ENCODE results near the gene CISD1.

DNA sequence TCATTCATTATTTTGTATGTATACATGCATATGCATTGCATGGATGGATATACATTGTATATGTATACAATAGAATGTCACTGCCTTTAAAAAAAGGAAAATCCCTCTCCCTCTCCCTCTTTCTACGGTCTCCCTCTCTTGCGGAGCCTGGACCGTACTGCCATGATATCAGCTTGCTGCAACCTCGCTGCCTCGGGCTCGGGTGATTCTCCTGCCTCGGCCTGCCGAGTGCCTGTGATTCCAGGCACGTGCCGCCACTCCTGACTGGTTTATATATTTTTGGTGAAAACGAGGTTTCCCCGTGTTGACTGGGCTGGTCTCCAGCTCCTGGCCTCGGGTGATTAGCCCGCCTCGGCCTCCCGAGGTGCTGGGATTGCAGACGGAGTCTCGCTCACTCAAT is 25.7 kb upstream of the CISD1 start:
- TF ChIP-seq POLR2AphosphoS5 (IDR thresholded peaks at IDR 0.05) (no peak), POLR2A (IDR thresholded peaks at IDR 0.05; ENCODE audit: low read depth) (no peak), CTCF (IDR thresholded peaks at IDR 0.05) (no peak), EP300 (IDR thresholded peaks at IDR 0.05) (no peak)
